Osteoblast (primary cell): ENCODE measurements around the gene LRMDA. TPM values are rescaled to one million over a fixed set of nuclear protein-coding genes. Genes with fewer than 3 reads are reported as not detected.
A peak's percentile ranks its signal among the peaks of the same experiment; 100 is the strongest.

Source experiments
- DNase-seq: peaks from one replicate; pipeline ENCODE4 v3.0.0; 2011; ENCODE audit warnings: low spot score, mixed read lengths; ENCODE audit not compliant: insufficient read length; ENCODE audit errors: missing footprints
- H2AFZ ChIP-seq: 2 replicates; pipeline ENCODE4 v1.6.0; 2011; ENCODE audit warnings: mild to moderate bottlenecking, low read length
- H3K27ac ChIP-seq: 2 replicates; pipeline ENCODE4 v1.5.1; 2011; ENCODE audit warnings: mild to moderate bottlenecking, low read depth, low read length, moderate library complexity
- H3K27me3 ChIP-seq: 2 replicates; pipeline ENCODE4 v1.6.0; 2012; ENCODE audit warnings: mild to moderate bottlenecking, control low read depth, inconsistent platforms, low read length, moderate library complexity; ENCODE audit not compliant: insufficient read depth
- H3K36me3 ChIP-seq: 2 replicates; pipeline ENCODE4 v1.5.1; 2011; ENCODE audit warnings: mild to moderate bottlenecking, low read length, control low read depth, moderate library complexity; ENCODE audit not compliant: insufficient read depth
- H3K4me1 ChIP-seq: 2 replicates; pipeline ENCODE4 v1.5.1; 2011; ENCODE audit warnings: mild to moderate bottlenecking, low read length, control low read depth, moderate library complexity; ENCODE audit not compliant: insufficient read depth
- H3K4me2 ChIP-seq: 2 replicates; pipeline ENCODE4 v1.6.0; 2011; ENCODE audit warnings: mild to moderate bottlenecking, low read length; ENCODE audit not compliant: insufficient read depth
- H3K4me3 ChIP-seq: fragments of 200-600 bp; sonication (generic); 3 replicates; pipeline ENCODE4 v1.5.1; 2012; ENCODE audit warnings: mild to moderate bottlenecking, low read length, inconsistent platforms; ENCODE audit not compliant: insufficient read depth
- H3K79me2 ChIP-seq: 2 replicates; pipeline ENCODE4 v1.6.0; 2012; ENCODE audit warnings: mild to moderate bottlenecking, low read length, control low read depth, inconsistent platforms; ENCODE audit not compliant: insufficient read depth
- H3K9me3 ChIP-seq: 2 replicates; pipeline ENCODE4 v1.5.1; 2011; ENCODE audit warnings: low read depth, low read length, control low read depth
- H4K20me1 ChIP-seq: 2 replicates; pipeline ENCODE4 v1.6.0; 2012; ENCODE audit warnings: mild to moderate bottlenecking, low read length, control low read depth; ENCODE audit not compliant: insufficient read depth
- total RNA-seq: library from RNA; depleted of rRNA; stranded (reverse); fragments of >200 nt; gene quantifications from 2 replicates; pipeline ENCODE4 v1.2.3, GENCODE V29; 2012
- TF ChIP-seq, protein P1 (sequence below): IDR thresholded peaks from 2 replicates; pipeline ENCODE4 v1.5.1; 2011; ENCODE audit warnings: mild to moderate bottlenecking, low read depth, low read length, moderate library complexity; ENCODE audit errors: extremely low read depth

LRMDA gene
- total RNA-seq, 1 donor, result 18.5 TPM

DNA sequence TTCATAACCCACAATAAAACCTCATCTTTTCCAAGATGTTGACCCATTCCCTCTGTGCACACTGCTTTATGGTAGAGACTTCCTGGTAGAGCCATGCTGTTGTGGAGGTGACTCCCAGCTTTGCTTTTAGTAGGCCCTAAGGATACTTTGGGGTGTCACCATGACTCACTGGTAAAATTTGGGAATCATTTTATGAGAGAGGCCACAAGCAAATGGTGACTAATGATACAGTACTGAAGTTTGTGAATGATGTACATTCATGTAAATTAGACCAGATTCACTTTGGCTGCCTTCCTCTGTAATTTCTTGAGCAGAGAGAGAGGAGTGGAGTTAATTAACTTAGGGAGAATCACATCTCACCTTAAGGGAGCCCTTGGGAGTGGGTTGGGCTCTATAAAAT, 686.5 kb downstream of the LRMDA start:
- H3K9me3 ChIP-seq, result no peaks in the 10 kb centered on the region
- no peak overlapping the region for H2AFZ ChIP-seq
- no peaks in the 10 kb centered on the region for H3K36me3 ChIP-seq
- no peaks in the 10 kb centered on the region for H3K27me3 ChIP-seq
- H4K20me1 ChIP-seq, result no peaks in the 10 kb centered on the region
- no peak for DNase-seq
- peaks cover 53% of the 10 kb centered on the region for H3K4me1 ChIP-seq
- H3K4me3 ChIP-seq, result no peak overlapping the region
- H3K4me2 ChIP-seq, result peak overlapping the region; percentile 47
- TF ChIP-seq, protein P1, sequence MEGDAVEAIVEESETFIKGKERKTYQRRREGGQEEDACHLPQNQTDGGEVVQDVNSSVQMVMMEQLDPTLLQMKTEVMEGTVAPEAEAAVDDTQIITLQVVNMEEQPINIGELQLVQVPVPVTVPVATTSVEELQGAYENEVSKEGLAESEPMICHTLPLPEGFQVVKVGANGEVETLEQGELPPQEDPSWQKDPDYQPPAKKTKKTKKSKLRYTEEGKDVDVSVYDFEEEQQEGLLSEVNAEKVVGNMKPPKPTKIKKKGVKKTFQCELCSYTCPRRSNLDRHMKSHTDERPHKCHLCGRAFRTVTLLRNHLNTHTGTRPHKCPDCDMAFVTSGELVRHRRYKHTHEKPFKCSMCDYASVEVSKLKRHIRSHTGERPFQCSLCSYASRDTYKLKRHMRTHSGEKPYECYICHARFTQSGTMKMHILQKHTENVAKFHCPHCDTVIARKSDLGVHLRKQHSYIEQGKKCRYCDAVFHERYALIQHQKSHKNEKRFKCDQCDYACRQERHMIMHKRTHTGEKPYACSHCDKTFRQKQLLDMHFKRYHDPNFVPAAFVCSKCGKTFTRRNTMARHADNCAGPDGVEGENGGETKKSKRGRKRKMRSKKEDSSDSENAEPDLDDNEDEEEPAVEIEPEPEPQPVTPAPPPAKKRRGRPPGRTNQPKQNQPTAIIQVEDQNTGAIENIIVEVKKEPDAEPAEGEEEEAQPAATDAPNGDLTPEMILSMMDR, result no peak
- no peaks in the 10 kb centered on the region for H3K79me2 ChIP-seq
- H3K27ac ChIP-seq, result peak overlapping the region; percentile 59

GRCh38 chr10:76119036-76119435, 687.6 kb downstream of the LRMDA start:
- Histone ChIP-seq H3K79me2 (no peaks in the 10 kb centered on the region), H3K9me3 (no peaks in the 10 kb centered on the region), H2AFZ (no peak overlapping the region), H3K4me3 (no peak overlapping the region), H4K20me1 (no peaks in the 10 kb centered on the region), H3K36me3 (no peaks in the 10 kb centered on the region), H3K4me1 (peaks cover 48% of the 10 kb centered on the region), H3K27ac (peak overlapping the region; percentile 59), H3K4me2 (no peak overlapping the region), H3K27me3 (no peaks in the 10 kb centered on the region)
- no peak for DNase-seq
- TF ChIP-seq, protein P1, result no peak

DNA sequence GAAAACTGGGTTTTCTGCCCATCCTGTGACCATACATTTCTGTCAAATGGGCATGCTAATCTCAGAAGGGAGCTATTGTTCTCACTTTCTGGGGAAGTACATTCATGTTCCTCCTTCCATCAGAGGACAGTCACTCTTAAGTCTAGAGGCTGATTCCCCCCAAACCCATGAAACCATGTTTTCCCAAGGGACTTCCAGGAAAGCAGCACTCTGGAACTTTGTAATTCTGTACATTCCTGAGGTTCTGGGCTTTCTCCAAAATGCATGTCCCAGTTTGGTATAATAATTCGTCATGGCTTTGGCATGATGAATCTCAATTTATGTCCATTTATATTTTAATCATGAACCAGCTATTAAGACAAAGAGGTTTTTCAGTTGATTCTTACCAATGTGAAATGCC, 688.1 kb downstream of the LRMDA start:
- Histone ChIP-seq H3K4me2 (peak overlapping the region; percentile 55), H3K4me1 (peaks cover 43% of the 10 kb centered on the region), H3K36me3 (no peaks in the 10 kb centered on the region), H3K79me2 (no peaks in the 10 kb centered on the region), H2AFZ (no peak overlapping the region), H3K27me3 (no peaks in the 10 kb centered on the region), H3K27ac (peak overlapping the region; percentile 59), H4K20me1 (no peaks in the 10 kb centered on the region), H3K9me3 (no peaks in the 10 kb centered on the region), H3K4me3 (no peak overlapping the region)
- no peak for DNase-seq
- TF ChIP-seq, protein P1, result no peak

GRCh38 chr10:76122056-76122455, 690.6 kb downstream of the LRMDA start:
- Histone ChIP-seq H3K27me3 (no peaks in the 10 kb centered on the region), H3K79me2 (no peaks in the 10 kb centered on the region), H3K27ac (no peak overlapping the region), H4K20me1 (no peaks in the 10 kb centered on the region), H2AFZ (no peak overlapping the region), H3K4me1 (peaks cover 42% of the 10 kb centered on the region), H3K4me2 (no peak overlapping the region), H3K9me3 (no peaks in the 10 kb centered on the region), H3K36me3 (no peaks in the 10 kb centered on the region), H3K4me3 (no peak overlapping the region)
- TF ChIP-seq, protein P1, result no peak
- no peak for DNase-seq
